HepG2 (cell line): ENCODE results near the gene HSD17B11. TPM values are rescaled to one million over a fixed set of nuclear protein-coding genes. Genes with fewer than 3 reads are reported as not detected.

ENCODE experiments used
- ATAC-seq: fragments of 200-7000 bp; cut with Tn5 transposase; 3 replicates; pipeline ENCODE4 v1.9.1; 2020; ENCODE audit warnings: mild to moderate bottlenecking, moderate library complexity
- BruUV-seq: library from RNA; stranded (reverse); fragments of 400-500 nt; replicated peaks from 2 replicates; lab custom pipeline; 2021; lab: Mats Ljungman, UMichigan
- CTCF ChIA-PET: fragments of 300-600 bp; formaldehyde crosslinking; extraction: SDS; loops from one replicate; lab custom pipeline; 2021; ENCODE audit warnings: low total read pairs, inconsistent platforms, low intra/inter-chr PET ratio; lab: Yijun Ruan, JAX
- POLR2A ChIA-PET: fragments of 350-600 bp; sonication (Branson Sonifier 250); formaldehyde crosslinking; loops from one replicate; lab custom pipeline; 2020; ENCODE audit warnings: antibody characterized with exemption, inconsistent platforms; lab: Yijun Ruan, JAX
- DNase-seq: peaks from one replicate; pipeline ENCODE4 v3.0.0-alpha.2; 2015; ENCODE audit warnings: low spot score
- FAIRE-seq: peaks from 3 replicates; lab custom pipeline; 2011; peaks lifted over from hg19 to GRCh38; lab: Jason Lieb, UNC
- H2AFZ ChIP-seq: one replicate; pipeline ENCODE4 v1.6.1; 2011; ENCODE audit warnings: low read length, inconsistent platforms
- H3K27ac ChIP-seq: fragments of 300-600 bp; 3 replicates; pipeline ENCODE4 v1.8.0; 2011; ENCODE audit warnings: mixed run types, mild to moderate bottlenecking, mixed read lengths, low read length, inconsistent platforms; ENCODE audit not compliant: insufficient read depth; ENCODE audit errors: extremely low read length
- H3K27me3 ChIP-seq, 2 experiments: fragments of 200-600 bp in 1 of 2; 2 replicates in 1 of 2; 3 replicates in 1 of 2; pipeline versions ENCODE4 v1.6.0 to v1.8.0; 2011; ENCODE audit warnings: low read length in 2 of 2, mild to moderate bottlenecking in 2 of 2, moderate library complexity in 2 of 2, inconsistent platforms in 1 of 2; ENCODE audit not compliant: insufficient read depth in 2 of 2, control insufficient read depth in 1 of 2
- H3K36me3 ChIP-seq, 2 experiments: fragments of 200-600 bp in 1 of 2; replicated peaks in 1 of 2; 2 replicates in 1 of 2; 3 replicates in 1 of 2; pipeline versions ENCODE4 v1.5.1 to v1.8.0; 2011; ENCODE audit warnings: low read length in 2 of 2, inconsistent platforms in 1 of 2; ENCODE audit not compliant: insufficient read depth in 2 of 2, control insufficient read depth in 1 of 2
- H3K4me1 ChIP-seq: 2 replicates; pipeline ENCODE4 v1.5.1; 2012; ENCODE audit warnings: low read length, inconsistent platforms; ENCODE audit not compliant: insufficient read depth
- H3K4me2 ChIP-seq: 2 replicates; pipeline ENCODE4 v1.6.0; 2011; ENCODE audit warnings: low read depth, low read length, inconsistent platforms
- H3K4me3 ChIP-seq, 3 experiments: fragments of 200-600 bp in 1 of 3; sonication (generic), shearing (Covaris generic) in 1 of 3; replicated peaks in 1 of 3; 2 replicates each; pipeline ENCODE4 v1.5.1; 2011 to 2016; ENCODE audit warnings: low read length in 3 of 3, inconsistent platforms in 2 of 3, low read depth in 2 of 3, mild to moderate bottlenecking in 2 of 3, control low read depth in 1 of 3, mixed read lengths in 1 of 3; ENCODE audit not compliant: insufficient read depth in 1 of 3
- H3K79me2 ChIP-seq: one replicate; pipeline ENCODE4 v1.6.1; 2011; ENCODE audit warnings: low read length, inconsistent platforms; ENCODE audit not compliant: insufficient read depth
- H3K9ac ChIP-seq: 2 replicates; pipeline ENCODE4 v1.6.0; 2011; ENCODE audit warnings: mild to moderate bottlenecking, low read depth, low read length, inconsistent platforms; ENCODE audit not compliant: insufficient read depth
- H3K9me3 ChIP-seq: 2 replicates; pipeline ENCODE4 v1.5.1; 2012; ENCODE audit warnings: mild to moderate bottlenecking, low read length
- H4K20me1 ChIP-seq: 2 replicates; pipeline ENCODE4 v1.6.0; 2011; ENCODE audit warnings: inconsistent platforms, mild to moderate bottlenecking, low read length, moderate library complexity; ENCODE audit not compliant: insufficient read depth
- CHCHD3 ChIP-seq: sonication (generic); formaldehyde crosslinking; IDR thresholded peaks from 2 replicates; pipeline ENCODE4 v1.8.0; 2022; ENCODE audit warnings: mild to moderate bottlenecking, missing genetic modification reagents, moderate library complexity
- EP300 ChIP-seq, 3 experiments: sonication (generic) in 1 of 3; formaldehyde crosslinking in 1 of 3; IDR thresholded peaks; 2 replicates each; pipeline versions ENCODE4 v1.5.1 to v1.6.1; 2011 to 2020; ENCODE audit warnings: low read depth in 2 of 3, low read length in 2 of 3, borderline replicate concordance in 1 of 3, improper control_type of control experiment in 1 of 3, mild to moderate bottlenecking in 1 of 3, missing genetic modification reagents in 1 of 3, moderate library complexity in 1 of 3
- GMEB2 ChIP-seq: IDR thresholded peaks from 2 replicates; pipeline ENCODE4 v1.6.1; 2016; ENCODE audit warnings: missing biosample characterization, missing genetic modification reagents, low read depth
- KDM6A ChIP-seq: IDR thresholded peaks from 2 replicates; pipeline ENCODE4 v1.6.1; 2016; ENCODE audit warnings: low read depth
- MAF1 ChIP-seq: sonication (generic); formaldehyde crosslinking; IDR thresholded peaks from 2 replicates; pipeline ENCODE4 v1.5.0; 2020; ENCODE audit warnings: missing genetic modification reagents, borderline replicate concordance
- MTA3 ChIP-seq: sonication (generic); formaldehyde crosslinking; IDR thresholded peaks from 2 replicates; pipeline ENCODE4 v1.4.0; 2020; ENCODE audit warnings: missing genetic modification reagents
- PPARG ChIP-seq: conservative IDR thresholded peaks from 2 replicates; pipeline ENCODE4 v1.6.1; 2016; ENCODE audit warnings: missing biosample characterization, missing genetic modification reagents
- SOX13 ChIP-seq, 3 experiments: fragments of 450-650 bp in 1 of 3; sonication (generic) in 1 of 3; formaldehyde crosslinking in 1 of 3; IDR thresholded peaks in 2 of 3; conservative IDR thresholded peaks in 1 of 3; 2 replicates each; pipeline versions ENCODE4 v1.5.0 to v1.6.1; 2016 to 2020; ENCODE audit warnings: antibody characterized with exemption in 1 of 3, mild to moderate bottlenecking in 1 of 3, missing compliant biosample characterization in 1 of 3, missing genetic modification reagents in 1 of 3, moderate library complexity in 1 of 3
- ZNF629 ChIP-seq: sonication (generic); formaldehyde crosslinking; conservative IDR thresholded peaks from 2 replicates; pipeline ENCODE4 v1.5.0; 2020; ENCODE audit warnings: missing genetic modification reagents
- WGBS: methylation state at CpG from one replicate; pipeline ENCODE4 v1.1.6; 2017; ENCODE audit warnings: low lambda C conversion rate; 5-methylcytosine and 5-hydroxymethylcytosine counted together
- in situ Hi-C: cut with HindIII; loops from 2 replicates; pipeline ENCODE4 v1.10.0; 2017; ENCODE audit warnings: low pct_unique_long_range_greater_than_20kb; ENCODE audit not compliant: extremely low pct_ligation_motif_present
- intact Hi-C: fragments of 100-400 bp; cut with micrococcal nuclease; formaldehyde crosslinking; loops from one replicate; pipeline ENCODE4 v1.10.0; 2022; ENCODE audit not compliant: unreplicated experiment
- polyA plus RNA-seq, 8 experiments: library from polyadenylated mRNA; depleted of rRNA in 3 of 8; stranded (reverse) in 7 of 8; unstranded in 1 of 8; fragments of >200 nt; fragmentation: Illumina TruSeq in 4 of 8; extraction: Trizol in 4 of 8; gene quantifications; 2 replicates each; pipeline versions ENCODE4 v1.2.1 to v1.2.3, GENCODE V29; 2011 to 2016; ENCODE audit warnings: low read depth in 4 of 8, missing spikeins in 1 of 8, mixed read lengths in 1 of 8; ENCODE audit not compliant: insufficient read depth in 1 of 8
- total RNA-seq, 5 experiments: library from RNA; depleted of rRNA; stranded (reverse); fragments of >200 nt; fragmentation: Illumina TruSeq; extraction: Trizol; gene quantifications; 2 replicates each; pipeline ENCODE4 v1.2.3, GENCODE V29; 2016; ENCODE audit warnings: low read depth in 1 of 5
- TF ChIP-seq, protein P1 (sequence below): sonication (generic); formaldehyde crosslinking; IDR thresholded peaks from 2 replicates; pipeline ENCODE4 v1.8.0; 2022; ENCODE audit warnings: mild to moderate bottlenecking, missing genetic modification reagents; ENCODE audit not compliant: insufficient replicate concordance

Gene HSD17B11
- total and polyA plus RNA-seq, 2 of the 13 experiments (the other 11 are each of a cell fraction or from before 2014, with no cell fraction given), result 121 to 158 TPM

DNA sequence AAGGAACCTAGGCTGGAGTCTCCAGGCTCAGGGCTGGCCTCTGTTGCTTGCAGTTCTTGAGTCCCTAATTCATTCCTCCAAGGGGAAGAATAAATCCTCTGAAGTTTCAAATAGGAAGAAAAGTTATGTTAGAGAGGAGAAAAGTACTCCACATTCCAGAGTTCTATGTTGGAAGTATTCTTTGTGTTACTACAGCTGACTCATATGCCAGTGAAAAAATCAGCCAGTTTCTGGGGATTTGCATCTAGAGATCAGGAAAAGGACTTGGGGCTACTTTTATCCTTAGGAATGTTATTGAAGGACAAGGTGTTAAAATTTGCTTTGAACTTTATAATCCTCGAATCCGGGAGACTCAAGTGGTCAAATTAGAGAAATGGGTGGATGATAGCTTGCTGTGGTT, 19.7 kb upstream of the HSD17B11 start:
- Histone ChIP-seq H3K4me1 (peaks cover 40% of the 10 kb centered on the region), H3K4me2 (peak overlapping the region; percentile 66; the same call in 1 of the 2 replicates), H3K27ac (no peak overlapping the region), H3K4me3 (no peak overlapping the region), H2AFZ (no peak overlapping the region), H3K9me3 (no peaks in the 10 kb centered on the region), H3K36me3 (no peaks in the 10 kb centered on the region), H3K79me2 (no peaks in the 10 kb centered on the region), H4K20me1 (no peaks in the 10 kb centered on the region), H3K9ac (no peak overlapping the region), H3K27me3 (no peaks in the 10 kb centered on the region)
- intact Hi-C loops, result no loop called here
- in situ Hi-C loops, result no loop called here
- WGBS, result 53% methylated on average over 2 of the region's 2 CpGs
- ChIA-PET CTCF (no interaction called here), POLR2A (interaction anchor here (1.5 to 3.5 kb wide), 3 partner anchors 9 to 20 kb away, joined by 6 to 21 read pairs (median 13); partner anchors contain the start of genes HSD17B11 and NUDT9)
- DNase-seq, result no peak
- no peak for ATAC-seq
- FAIRE-seq, result no peak
- TF ChIP-seq CHCHD3 (CRISPR knock-in tag) (no peak), ZNF629 (CRISPR knock-in tag) (peak; percentile 54)
- BruUV-seq, result no TSS peak

DNA sequence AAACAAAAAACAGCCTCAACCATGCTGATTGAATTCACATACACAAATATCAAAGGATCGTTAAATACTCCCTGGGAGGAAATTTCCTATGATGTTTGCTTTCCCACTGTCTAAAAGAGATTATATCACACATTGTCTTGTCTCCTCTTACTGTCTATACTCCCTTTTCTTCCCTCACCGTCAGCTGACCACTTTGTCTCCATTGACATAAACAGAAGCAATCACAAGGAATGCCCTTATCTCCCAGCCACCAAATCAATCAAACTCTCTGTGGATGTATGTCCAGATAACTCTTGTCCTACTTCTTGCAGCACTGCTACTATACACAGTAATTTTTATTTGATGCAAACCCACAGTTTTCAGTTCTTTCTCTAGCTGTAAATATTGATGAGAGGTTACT, 19.2 kb upstream of the HSD17B11 start:
- H2AFZ ChIP-seq, result no peak overlapping the region
- no TSS peak for BruUV-seq
- peak; percentile 46 for ATAC-seq
- peak overlapping the region in 2 of 3 experiments; percentile 1 to 7; a peak in 1 of 6 replicates for H3K4me3 ChIP-seq
- H3K27me3 ChIP-seq, result no peaks in the 10 kb centered on the region
- peak overlapping the region; percentile 66 for H3K4me2 ChIP-seq
- peak overlapping the region; percentile 33 for H3K27ac ChIP-seq
- 6% methylated on average over 2 of the region's 2 CpGs for WGBS
- H3K36me3 ChIP-seq, result no peaks in the 10 kb centered on the region
- CTCF ChIA-PET, result no interaction called here
- no peaks in the 10 kb centered on the region for H3K9me3 ChIP-seq
- peaks cover 40% of the 10 kb centered on the region for H3K4me1 ChIP-seq
- peak; percentile 43; the same call in 1 of the 2 replicates for TF ChIP-seq PPARG
- no peak for TF ChIP-seq KDM6A (CRISPR knock-in tag)
- TF ChIP-seq MAF1 (CRISPR knock-in tag), result no peak
- TF ChIP-seq, protein P1, sequence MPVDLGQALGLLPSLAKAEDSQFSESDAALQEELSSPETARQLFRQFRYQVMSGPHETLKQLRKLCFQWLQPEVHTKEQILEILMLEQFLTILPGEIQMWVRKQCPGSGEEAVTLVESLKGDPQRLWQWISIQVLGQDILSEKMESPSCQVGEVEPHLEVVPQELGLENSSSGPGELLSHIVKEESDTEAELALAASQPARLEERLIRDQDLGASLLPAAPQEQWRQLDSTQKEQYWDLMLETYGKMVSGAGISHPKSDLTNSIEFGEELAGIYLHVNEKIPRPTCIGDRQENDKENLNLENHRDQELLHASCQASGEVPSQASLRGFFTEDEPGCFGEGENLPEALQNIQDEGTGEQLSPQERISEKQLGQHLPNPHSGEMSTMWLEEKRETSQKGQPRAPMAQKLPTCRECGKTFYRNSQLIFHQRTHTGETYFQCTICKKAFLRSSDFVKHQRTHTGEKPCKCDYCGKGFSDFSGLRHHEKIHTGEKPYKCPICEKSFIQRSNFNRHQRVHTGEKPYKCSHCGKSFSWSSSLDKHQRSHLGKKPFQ (CRISPR knock-in tag), result no peak
- TF ChIP-seq GMEB2 (CRISPR knock-in tag), result no peak
- TF ChIP-seq MTA3 (CRISPR knock-in tag), result no peak
- TF ChIP-seq EP300 (IDR thresholded peaks at IDR 0.05; ENCODE audit: low read depth in 2 of 2, low read length in 2 of 2), result peak in 1 of 2 experiments; percentile 23; a peak in 1 of 4 replicates
- TF ChIP-seq EP300 (CRISPR knock-in tag; IDR thresholded peaks at IDR 0.05; ENCODE audit: borderline replicate concordance), result no peak
- no peak for TF ChIP-seq SOX13 (IDR thresholded peaks at IDR 0.05)
- peak in 1 of 2 experiments; percentile 35; a peak in 1 of 4 replicates for TF ChIP-seq SOX13 (CRISPR knock-in tag; conservative IDR thresholded peaks at IDR 0.05 in 1 of 2, IDR thresholded peaks at IDR 0.05 in 1 of 2)
- TF ChIP-seq, all 625 proteins: peak for 3
- peak; percentile 67 for DNase-seq
- Histone ChIP-seq H3K79me2 (no peaks in the 10 kb centered on the region), H3K9ac (no peak overlapping the region), H4K20me1 (no peaks in the 10 kb centered on the region)
- POLR2A ChIA-PET, result interaction anchor here (1.3 to 3.5 kb wide), 4 partner anchors 10 to 19 kb away, joined by 4 to 21 read pairs (median 10); partner anchors contain the start of genes HSD17B11 and NUDT9
- in situ Hi-C loops (no loop called here), intact Hi-C loops (no loop called here)
- no peak for FAIRE-seq
